ENCODE data around the gene OR6C6.
"Not testable (repeated sequence)": the region's sequence is repeated elsewhere in the genome, so short reads cannot be mapped to it uniquely, and the experiment has no call there.

OR6C6 gene

GRCh38 chr12:55296469-55296868 lies at the start of gene OR6C6:
Gene OR6C6, minus strand, starts transcription at chr12:55296569. Its CDS starts 1,337 bp downstream, at chr12:55295232.
- no peak for DNase-seq (ENCODE audit: low spot score)

GRCh38 chr12:55336002-55336401 lies 39.6 kb upstream of the OR6C6 start:
- no peak for DNase-seq (ENCODE audit: low spot score)

GRCh38 chr12:55330446-55330845 lies 34.1 kb upstream of the OR6C6 start, which contains the start of gene OR6C3:
Gene OR6C3, plus strand, starts transcription at chr12:55330746. Its CDS starts 955 bp downstream, at chr12:55331701.
- DNase-seq (ENCODE audit: low spot score) = no peak

GRCh38 chr12:55325801-55326200 lies 29.4 kb upstream of the OR6C6 start:
- not testable (repeated sequence) for DNase-seq (ENCODE audit: low spot score)

DNA sequence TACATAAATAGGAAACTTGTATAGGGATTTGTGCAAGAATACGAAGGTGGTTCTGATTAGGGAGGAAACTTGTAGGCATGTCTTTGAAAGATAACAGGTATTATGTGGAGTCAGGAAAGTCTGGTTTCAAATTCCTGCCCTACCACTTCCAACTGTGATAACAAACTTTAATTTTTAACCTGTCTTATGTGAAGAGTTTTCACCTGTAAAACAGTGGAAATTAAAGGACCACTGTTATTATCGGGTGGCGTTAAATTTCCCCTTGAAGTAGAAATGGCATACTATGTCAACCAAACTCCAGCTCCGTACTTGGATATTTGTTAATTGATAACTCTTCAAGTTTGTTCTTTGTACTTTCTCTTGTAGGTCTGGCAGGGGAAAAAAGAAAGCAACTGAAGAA lies 23.8 kb upstream of the OR6C6 start:
- no peak for DNase-seq (ENCODE audit: low spot score)

DNA sequence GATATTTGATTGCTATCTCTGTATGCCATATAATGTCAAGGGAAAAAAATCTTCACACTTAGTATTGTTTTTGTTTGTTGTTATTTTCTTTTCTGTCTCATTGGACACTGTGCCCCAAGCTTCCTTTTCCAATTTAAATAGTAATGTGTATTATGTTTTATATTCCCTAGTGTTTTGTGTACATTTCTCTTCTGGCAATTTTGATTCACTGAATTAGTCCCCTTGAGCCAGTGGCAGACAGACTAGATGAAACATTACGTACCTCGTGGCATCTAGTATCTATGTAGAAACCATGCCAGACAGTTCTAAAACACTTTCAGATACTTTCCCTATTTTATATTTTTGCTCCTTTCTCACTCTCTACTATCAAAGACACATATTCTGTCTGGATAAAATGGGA lies 17.7 kb upstream of the OR6C6 start, which contains the start of gene OR6C1:
Gene OR6C1, plus strand, starts transcription at position 301 of the 400 bp plus-strand sequence. CDS start 6,257 bp downstream, outside the sequence.
- no peak for DNase-seq (ENCODE audit: low spot score)

DNA sequence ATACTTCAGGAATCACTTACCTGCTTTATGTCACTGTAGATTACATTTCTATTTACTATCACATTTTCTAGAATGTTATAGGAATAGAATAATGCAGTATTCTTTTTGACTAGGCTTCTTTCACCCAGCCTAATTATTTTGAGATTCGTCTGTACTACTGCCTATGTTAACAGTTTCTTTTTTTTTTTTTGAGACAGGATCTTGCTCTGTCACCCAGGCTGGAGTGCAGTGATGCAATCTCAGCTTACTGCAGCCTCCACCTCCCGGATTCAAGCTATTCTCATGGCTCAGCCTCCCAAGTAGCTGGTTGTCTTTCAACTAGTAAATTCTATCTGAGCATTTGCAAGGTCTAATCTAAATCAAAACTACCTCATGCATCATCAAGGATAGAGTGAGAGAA lies 6.4 kb downstream of the OR6C6 start:
- no peak for DNase-seq (ENCODE audit: low spot score)

GRCh38 chr12:55280991-55281390 lies 15.4 kb downstream of the OR6C6 start:
- no peak for DNase-seq (ENCODE audit: low spot score)

DNA sequence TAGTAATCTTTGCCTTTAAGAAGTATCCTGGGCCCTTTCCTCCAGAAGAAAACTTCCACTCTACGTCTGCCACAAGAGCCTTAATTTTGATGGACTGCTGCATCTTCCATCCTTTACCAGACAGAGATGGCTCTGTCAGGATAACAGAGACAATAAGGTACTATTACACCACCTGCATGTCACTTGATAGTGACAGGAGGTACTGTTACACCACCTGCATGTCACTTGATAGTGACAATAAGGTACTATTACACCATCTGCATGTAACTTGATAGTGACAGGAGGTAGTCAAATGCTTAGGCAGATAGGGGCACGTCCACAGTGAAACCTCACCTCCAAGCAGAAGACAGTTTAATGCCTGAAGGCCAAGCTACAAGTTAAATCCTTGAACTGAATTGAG lies 38.1 kb downstream of the OR6C6 start:
- no peak for DNase-seq (ENCODE audit: low spot score)

DNA sequence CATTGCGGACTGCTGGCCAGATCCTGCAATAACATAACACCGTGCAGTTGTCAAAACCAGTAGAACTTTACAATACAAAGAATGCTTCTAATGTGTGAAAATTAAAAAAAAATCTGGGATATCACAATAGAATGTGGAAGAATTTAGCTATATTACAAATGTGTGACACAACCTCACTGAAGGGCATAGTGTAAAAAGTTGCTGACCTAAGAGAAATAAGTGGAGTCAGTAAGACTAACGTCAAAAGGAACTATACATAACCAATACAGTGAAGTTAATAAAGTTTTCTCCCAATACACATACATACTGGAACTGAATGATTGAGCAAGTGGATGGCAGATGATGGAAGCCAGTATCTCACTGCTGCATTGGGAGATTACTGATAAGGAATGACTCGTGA lies 39.5 kb downstream of the OR6C6 start:
- DNase-seq (ENCODE audit: low spot score) = no peak

DNA sequence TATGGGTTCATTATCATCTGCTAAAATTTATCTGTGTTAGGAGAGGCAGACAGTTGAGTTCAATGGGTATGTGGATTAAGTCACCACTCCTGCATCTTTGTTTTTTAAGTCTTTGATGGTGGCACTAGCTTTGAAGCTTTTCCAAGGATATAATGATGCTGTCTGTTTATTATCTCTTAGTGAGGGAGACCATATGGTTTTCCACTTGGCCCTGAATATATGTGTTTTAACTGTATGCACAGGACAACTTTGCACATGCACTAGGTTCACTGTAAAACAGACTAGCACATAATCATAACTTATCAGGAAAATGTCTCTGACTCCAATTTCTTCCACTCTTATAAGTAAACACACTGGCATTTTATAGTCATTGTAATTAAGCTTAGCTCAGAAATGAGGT lies 43.1 kb downstream of the OR6C6 start:
- no peak for DNase-seq (ENCODE audit: low spot score)

DNA sequence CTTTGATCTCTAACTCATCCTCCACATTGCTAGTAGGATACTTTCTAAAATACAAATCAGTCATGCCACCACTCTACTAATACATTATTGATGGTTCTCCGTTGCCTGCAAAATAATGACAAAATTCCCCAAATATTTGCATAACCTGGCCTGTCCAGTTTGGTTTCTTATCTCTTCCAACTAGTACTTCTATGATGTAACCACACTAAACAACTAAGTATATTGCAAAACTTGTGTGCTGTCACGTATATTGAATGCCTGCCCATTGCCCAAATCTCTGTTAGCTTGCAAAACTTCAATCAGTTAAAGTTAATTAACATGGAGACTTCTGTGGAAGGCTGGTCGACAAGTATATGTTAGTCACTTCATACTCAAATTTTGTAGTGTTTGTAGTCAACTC lies 45.4 kb downstream of the OR6C6 start:
- DNase-seq (ENCODE audit: low spot score) = no peak

DNA sequence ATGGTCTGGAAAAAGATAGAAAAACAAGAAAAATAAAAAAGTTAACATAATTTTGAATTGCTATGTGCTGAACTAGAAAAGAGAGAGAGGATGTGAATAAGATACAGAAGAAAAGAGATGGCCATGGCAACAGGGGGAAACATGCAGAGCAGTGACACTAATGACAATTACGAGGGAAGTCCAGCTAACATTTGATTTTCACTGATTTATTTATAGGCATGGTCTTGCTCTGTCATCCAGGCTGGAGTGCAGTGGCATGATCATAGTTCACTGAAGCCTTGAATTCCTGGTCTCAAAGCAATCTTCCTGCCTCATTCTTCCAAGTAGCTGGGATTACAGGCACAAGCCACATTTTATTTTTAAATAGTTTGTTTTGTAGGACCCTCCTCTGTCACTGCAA lies 50.2 kb downstream of the OR6C6 start:
- DNase-seq (ENCODE audit: low spot score) = no peak

GRCh38 chr12:55244309-55244708 lies 52.1 kb downstream of the OR6C6 start, which contains the start of gene OR6C74:
Gene OR6C74, plus strand, starts transcription at chr12:55244609. Its CDS starts 2,679 bp downstream, at chr12:55247288.
- DNase-seq (ENCODE audit: low spot score) = no peak
